OCI-LY3 (cell line): ENCODE measurements around the gene HES2.

Source experiments
- H2AFZ ChIP-seq: fragments of 200-600, 300-600 bp; shearing (Covaris generic); 2 replicates; pipeline ENCODE4 v1.6.0; 2014; ENCODE audit warnings: antibody characterized with exemption, low read depth, low read length
- H3K27ac ChIP-seq: fragments of 200-600, 300-600 bp; sonication (generic); 2 replicates; pipeline ENCODE4 v1.5.1; 2014; ENCODE audit warnings: mild to moderate bottlenecking, low read length, moderate library complexity, mixed read lengths
- H3K27me3 ChIP-seq: fragments of 200-600, 300-600 bp; sonication (generic); 2 replicates; pipeline ENCODE4 v1.6.1; 2014; ENCODE audit warnings: low read depth, low read length, mixed read lengths
- H3K36me3 ChIP-seq: fragments of 200-600, 300-600 bp; sonication (generic); replicated peaks from 2 replicates; pipeline ENCODE3; 2014; ENCODE audit warnings: low read depth, low read length, mixed read lengths
- H3K4me1 ChIP-seq: fragments of 300-600, 200-600 bp; sonication (generic); 2 replicates; pipeline ENCODE4 v1.6.1; 2014; ENCODE audit warnings: low read length, mixed read lengths
- H3K4me2 ChIP-seq: fragments of 200-600, 300-600 bp; sonication (generic); 2 replicates; pipeline ENCODE4 v1.6.1; 2014; ENCODE audit warnings: low read length, mixed read lengths
- H3K4me3 ChIP-seq: fragments of 300-600, 200-600 bp; sonication (generic); 2 replicates; pipeline ENCODE4 v1.5.1; 2014; ENCODE audit warnings: antibody characterized with exemption, mild to moderate bottlenecking, low read length, moderate library complexity
- H3K79me2 ChIP-seq: fragments of 300-600, 200-600 bp; shearing (Covaris generic); 2 replicates; pipeline ENCODE4 v1.6.1; 2014; ENCODE audit warnings: mild to moderate bottlenecking, low read length, mixed read lengths
- H3K9ac ChIP-seq: fragments of 300-600, 200-600 bp; shearing (Covaris generic); 2 replicates; pipeline ENCODE4 v1.6.0; 2014; ENCODE audit warnings: mild to moderate bottlenecking, low read length, moderate library complexity
- H3K9me3 ChIP-seq: fragments of 200-600, 300-600 bp; shearing (Covaris generic); 2 replicates; pipeline ENCODE4 v1.6.1; 2014; ENCODE audit warnings: low read length, mixed read lengths; ENCODE audit not compliant: insufficient read depth
- H4K20me1 ChIP-seq: fragments of 200-600, 300-600 bp; sonication (generic); 2 replicates; pipeline ENCODE4 v1.6.1; 2016; ENCODE audit warnings: low read length, mixed read lengths; ENCODE audit not compliant: insufficient read depth
- CTCF ChIP-seq: fragments of 200-600, 300-600 bp; sonication (generic); IDR thresholded peaks from 2 replicates; pipeline ENCODE4 v1.5.1; 2014; ENCODE audit warnings: antibody characterized with exemption, low read length, low read depth
- EZH2phosphoT487 ChIP-seq: fragments of 200-600 bp; shearing (Covaris generic); IDR thresholded peaks from 2 replicates; pipeline ENCODE4 v1.6.1; 2018; ENCODE audit warnings: antibody characterized with exemption, mixed run types, low read depth

Gene HES2, protein sequence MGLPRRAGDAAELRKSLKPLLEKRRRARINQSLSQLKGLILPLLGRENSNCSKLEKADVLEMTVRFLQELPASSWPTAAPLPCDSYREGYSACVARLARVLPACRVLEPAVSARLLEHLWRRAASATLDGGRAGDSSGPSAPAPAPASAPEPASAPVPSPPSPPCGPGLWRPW

DNA sequence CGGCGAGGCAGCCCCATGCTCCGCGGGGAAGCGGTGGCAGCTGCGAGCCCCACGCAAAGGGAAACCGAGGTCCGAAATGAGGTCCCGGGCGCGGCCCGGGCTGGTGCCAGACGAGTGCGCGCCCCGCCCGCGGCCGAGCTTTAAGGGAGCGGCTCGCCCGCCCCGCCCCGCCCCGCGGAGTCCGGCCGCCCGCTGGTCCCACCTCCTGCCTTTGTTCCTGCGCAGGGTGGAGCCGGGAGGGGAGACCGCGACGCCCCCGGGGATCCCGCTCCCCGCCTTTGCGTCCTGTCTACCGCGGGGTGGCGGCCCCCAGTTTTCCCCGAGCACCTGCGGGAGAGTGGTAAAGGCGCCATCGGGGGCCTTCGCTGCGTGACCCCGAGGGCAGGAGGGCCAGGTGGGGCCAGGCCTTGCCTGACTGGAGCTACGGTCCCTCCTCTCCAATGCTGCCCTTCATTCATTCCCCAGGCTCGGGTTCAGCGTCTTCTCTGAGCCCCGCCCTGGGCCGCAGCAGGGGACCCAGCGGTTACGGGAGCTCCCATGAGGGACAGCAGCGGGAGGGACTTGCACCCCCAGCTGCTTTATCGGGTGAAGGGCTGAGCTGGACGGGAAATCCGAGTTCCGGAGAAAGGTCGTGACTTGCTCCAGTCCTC lies at the start of gene HES2:
TSS of gene HES2 (minus strand) at position 116 of the 650 bp plus-strand sequence. CDS start at position 17, 99 bp downstream.
- Histone ChIP-seq H4K20me1 (no peaks in the 10 kb centered on the region), H3K4me2 (no peak within 1 kb of the TSS), H3K4me3 (no peak within 1 kb of the TSS), H3K27ac (no peak within 1 kb of the TSS), H3K4me1 (no peaks in the 10 kb centered on the region), H3K79me2 (no peaks in the 10 kb centered on the region), H3K9me3 (no peaks in the 10 kb centered on the region), H3K36me3 (no peaks in the 10 kb centered on the region), H3K9ac (no peak within 1 kb of the TSS), H2AFZ (no peak within 1 kb of the TSS), H3K27me3 (no peaks in the 10 kb centered on the region)
- TF ChIP-seq CTCF (no peak), EZH2phosphoT487 (no peak)

DNA sequence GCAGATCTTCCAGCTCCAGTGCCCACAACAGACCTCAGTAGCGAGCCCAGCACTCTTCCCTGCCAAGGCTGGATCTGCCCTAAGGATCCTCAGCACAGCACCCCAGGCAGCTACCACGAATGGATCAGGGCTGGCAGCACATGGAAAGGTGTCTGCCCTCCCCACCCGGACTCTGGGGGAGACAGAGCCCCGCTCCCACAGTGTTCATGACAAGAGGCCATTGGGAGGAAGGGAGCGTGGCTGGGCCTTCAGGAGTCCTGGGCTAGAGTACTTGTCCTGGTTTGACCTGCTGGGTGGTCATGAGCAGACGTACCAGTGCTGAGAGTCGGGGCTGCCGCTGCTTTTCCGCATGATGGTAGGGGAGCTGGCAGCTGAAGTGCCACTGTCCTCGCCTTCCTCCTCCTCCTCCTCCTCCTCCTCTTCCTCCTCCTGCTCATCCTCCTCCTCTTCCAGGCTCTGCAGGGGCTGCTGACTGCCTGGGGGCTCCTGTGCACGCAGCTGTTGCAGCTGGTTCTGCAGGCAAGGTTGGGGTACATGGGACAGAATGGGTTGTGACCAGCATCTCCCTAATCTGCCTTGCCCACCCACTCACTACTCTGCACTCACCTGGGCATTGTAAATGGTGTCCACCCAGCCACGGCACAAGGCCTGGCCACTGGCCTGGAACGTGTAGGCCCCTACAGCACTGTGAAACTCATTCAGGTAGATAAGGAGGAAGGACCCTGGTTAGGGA lies 49.2 kb upstream of the HES2 start:
- Histone ChIP-seq H3K27ac (no peak overlapping the region), H3K4me2 (no peak overlapping the region), H2AFZ (no peak overlapping the region), H3K4me1 (no peaks in the 10 kb centered on the region), H3K4me3 (no peak overlapping the region), H3K9me3 (no peaks in the 10 kb centered on the region), H3K36me3 (no peaks in the 10 kb centered on the region), H3K27me3 (no peaks in the 10 kb centered on the region), H3K79me2 (no peaks in the 10 kb centered on the region), H3K9ac (no peak overlapping the region), H4K20me1 (no peaks in the 10 kb centered on the region)
- TF ChIP-seq CTCF: no peak
- TF ChIP-seq EZH2phosphoT487: no peak

DNA sequence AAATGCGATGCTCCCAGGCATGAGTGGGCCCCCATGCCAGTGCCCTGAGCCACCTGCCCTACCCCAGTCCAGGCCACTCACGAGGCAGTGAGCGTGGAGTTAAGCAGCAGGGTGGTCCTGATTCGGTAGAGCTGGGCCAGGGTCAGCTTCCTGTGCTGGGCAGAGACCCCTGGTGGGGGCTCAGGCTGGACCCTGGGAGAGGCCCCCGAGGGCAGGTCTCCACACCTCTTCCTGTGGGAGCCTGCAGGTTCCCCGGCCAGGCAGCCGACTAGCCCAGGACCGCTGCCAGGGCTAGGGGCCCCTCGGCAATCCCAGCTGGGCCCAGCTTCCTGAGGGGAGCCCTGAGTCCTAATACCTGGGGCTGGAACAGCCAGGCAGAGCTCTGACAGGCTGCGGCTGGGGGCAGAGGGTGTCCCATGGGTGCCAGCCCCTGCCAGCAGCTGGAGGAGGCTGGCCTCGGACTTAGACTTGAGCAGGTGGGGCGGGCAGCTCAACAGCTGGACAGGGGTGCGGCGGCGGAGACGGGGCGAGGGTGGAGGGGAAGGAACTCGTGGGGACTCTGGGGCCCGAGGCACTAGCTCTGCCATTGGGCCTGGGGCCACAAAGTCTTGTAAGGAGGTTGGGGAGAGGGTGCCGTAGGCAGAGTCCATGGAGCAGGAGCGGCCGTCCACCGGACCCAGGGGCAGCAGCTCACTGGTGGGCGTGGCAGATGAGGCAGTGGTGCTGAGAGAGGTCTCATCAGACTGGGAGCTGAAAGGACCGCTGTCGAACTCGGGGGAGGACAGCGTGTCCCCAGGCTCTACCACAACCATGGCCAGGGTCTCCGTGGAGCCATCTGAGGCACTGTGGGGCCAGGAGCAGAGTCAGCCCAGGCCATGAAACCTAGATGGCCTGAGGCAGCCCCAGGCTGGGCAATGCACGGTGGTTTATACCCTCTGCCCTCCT lies 48.3 kb upstream of the HES2 start:
- no peaks in the 10 kb centered on the region for H3K36me3 ChIP-seq
- H4K20me1 ChIP-seq: no peaks in the 10 kb centered on the region
- H3K79me2 ChIP-seq: no peaks in the 10 kb centered on the region
- H3K4me3 ChIP-seq: no peak overlapping the region
- no peaks in the 10 kb centered on the region for H3K4me1 ChIP-seq
- H3K9ac ChIP-seq: no peak overlapping the region
- H2AFZ ChIP-seq: no peak overlapping the region
- TF ChIP-seq CTCF (no peak), EZH2phosphoT487 (no peak)
- no peak overlapping the region for H3K4me2 ChIP-seq
- no peaks in the 10 kb centered on the region for H3K9me3 ChIP-seq
- no peaks in the 10 kb centered on the region for H3K27me3 ChIP-seq
- H3K27ac ChIP-seq: no peak overlapping the region
